ENCODE measurements around the gene IPO4. TPM values are rescaled to one million over a fixed set of nuclear protein-coding genes. Genes with fewer than 3 reads are reported as not detected.
A peak's percentile ranks its signal among the peaks of the same experiment; 100 is the strongest.

IPO4 gene
- total and polyA plus RNA-seq, 2 of the 13 experiments (the other 11 are each of a cell fraction or from before 2014, with no cell fraction given), result 39.0 to 179 TPM

DNA sequence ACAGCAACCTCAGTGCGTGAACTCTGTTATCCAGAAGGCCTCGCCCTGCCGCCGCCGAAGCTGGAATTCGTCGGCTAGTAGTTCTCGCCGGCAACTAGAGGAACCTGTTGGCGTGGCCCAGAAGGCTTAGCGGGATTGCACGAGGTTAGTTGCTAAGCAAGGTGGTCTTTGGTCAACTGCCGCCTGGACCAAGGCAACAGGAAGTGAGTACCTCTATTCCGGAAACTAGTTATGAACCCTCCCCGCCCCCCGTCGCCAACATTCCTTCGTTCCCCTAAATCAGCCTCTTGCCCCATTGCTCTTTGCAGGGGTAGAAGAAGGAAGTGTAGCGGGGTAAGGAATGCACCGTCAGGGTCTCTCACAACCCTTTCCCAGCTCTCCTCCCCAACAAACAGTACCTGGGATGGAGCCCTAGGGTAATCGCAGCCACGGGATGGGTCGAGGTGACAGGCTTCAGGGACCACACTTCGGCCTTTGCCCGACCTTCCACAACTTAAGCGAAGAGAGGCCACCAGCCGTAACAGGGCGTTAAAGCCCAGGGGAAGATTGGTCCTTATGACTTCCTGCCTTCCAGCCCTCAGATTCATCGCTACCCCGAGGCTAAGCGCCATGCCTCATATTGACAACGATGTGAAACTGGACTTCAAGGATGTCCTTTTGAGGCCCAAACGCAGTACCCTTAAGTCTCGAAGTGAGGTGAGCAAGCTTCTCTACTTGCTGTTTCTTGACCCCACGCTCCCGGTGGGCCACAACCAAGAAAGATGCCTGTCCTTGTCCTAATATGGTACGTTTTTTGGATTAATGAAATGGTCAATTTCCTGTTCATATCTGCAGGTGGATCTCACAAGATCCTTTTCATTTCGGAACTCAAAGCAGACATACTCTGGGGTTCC, 44.3 kb upstream of the IPO4 start, which contains the start of gene GMPR2 (continued):
- TF ChIP-seq TBP (CRISPR knock-in tag; IDR thresholded peaks at IDR 0.05) (no peak; the same call in 1 of the 2 replicates), PRDM10 (CRISPR knock-in tag; IDR thresholded peaks at IDR 0.05; ENCODE audit: low read depth) (no peak; the same call in 1 of the 2 replicates), TOE1 (CRISPR knock-in tag; IDR thresholded peaks at IDR 0.05) (no peak), SIN3A (IDR thresholded peaks at IDR 0.05; ENCODE audit: borderline replicate concordance, low read depth, low read length) (no peak), MAFK (conservative IDR thresholded peaks at IDR 0.05 in 1 of 2, IDR thresholded peaks at IDR 0.05 in 1 of 2; ENCODE audit: low read length in 2 of 2) (no peak), NFE2L2 (IDR thresholded peaks at IDR 0.05; ENCODE audit: low read length) (no peak), RCOR2 (CRISPR knock-in tag; IDR thresholded peaks at IDR 0.05) (no peak), CENPT (CRISPR knock-in tag; IDR thresholded peaks at IDR 0.05; ENCODE audit: low read depth) (peak; percentile 77; the same call in 1 of the 2 replicates), GATA4 (IDR thresholded peaks at IDR 0.05; ENCODE audit: borderline replicate concordance, low read depth) (peak; percentile 39; the same call in 1 of the 2 replicates), FOXO4 (CRISPR knock-in tag; conservative IDR thresholded peaks at IDR 0.05) (no peak)
- TF ChIP-seq, protein P1, sequence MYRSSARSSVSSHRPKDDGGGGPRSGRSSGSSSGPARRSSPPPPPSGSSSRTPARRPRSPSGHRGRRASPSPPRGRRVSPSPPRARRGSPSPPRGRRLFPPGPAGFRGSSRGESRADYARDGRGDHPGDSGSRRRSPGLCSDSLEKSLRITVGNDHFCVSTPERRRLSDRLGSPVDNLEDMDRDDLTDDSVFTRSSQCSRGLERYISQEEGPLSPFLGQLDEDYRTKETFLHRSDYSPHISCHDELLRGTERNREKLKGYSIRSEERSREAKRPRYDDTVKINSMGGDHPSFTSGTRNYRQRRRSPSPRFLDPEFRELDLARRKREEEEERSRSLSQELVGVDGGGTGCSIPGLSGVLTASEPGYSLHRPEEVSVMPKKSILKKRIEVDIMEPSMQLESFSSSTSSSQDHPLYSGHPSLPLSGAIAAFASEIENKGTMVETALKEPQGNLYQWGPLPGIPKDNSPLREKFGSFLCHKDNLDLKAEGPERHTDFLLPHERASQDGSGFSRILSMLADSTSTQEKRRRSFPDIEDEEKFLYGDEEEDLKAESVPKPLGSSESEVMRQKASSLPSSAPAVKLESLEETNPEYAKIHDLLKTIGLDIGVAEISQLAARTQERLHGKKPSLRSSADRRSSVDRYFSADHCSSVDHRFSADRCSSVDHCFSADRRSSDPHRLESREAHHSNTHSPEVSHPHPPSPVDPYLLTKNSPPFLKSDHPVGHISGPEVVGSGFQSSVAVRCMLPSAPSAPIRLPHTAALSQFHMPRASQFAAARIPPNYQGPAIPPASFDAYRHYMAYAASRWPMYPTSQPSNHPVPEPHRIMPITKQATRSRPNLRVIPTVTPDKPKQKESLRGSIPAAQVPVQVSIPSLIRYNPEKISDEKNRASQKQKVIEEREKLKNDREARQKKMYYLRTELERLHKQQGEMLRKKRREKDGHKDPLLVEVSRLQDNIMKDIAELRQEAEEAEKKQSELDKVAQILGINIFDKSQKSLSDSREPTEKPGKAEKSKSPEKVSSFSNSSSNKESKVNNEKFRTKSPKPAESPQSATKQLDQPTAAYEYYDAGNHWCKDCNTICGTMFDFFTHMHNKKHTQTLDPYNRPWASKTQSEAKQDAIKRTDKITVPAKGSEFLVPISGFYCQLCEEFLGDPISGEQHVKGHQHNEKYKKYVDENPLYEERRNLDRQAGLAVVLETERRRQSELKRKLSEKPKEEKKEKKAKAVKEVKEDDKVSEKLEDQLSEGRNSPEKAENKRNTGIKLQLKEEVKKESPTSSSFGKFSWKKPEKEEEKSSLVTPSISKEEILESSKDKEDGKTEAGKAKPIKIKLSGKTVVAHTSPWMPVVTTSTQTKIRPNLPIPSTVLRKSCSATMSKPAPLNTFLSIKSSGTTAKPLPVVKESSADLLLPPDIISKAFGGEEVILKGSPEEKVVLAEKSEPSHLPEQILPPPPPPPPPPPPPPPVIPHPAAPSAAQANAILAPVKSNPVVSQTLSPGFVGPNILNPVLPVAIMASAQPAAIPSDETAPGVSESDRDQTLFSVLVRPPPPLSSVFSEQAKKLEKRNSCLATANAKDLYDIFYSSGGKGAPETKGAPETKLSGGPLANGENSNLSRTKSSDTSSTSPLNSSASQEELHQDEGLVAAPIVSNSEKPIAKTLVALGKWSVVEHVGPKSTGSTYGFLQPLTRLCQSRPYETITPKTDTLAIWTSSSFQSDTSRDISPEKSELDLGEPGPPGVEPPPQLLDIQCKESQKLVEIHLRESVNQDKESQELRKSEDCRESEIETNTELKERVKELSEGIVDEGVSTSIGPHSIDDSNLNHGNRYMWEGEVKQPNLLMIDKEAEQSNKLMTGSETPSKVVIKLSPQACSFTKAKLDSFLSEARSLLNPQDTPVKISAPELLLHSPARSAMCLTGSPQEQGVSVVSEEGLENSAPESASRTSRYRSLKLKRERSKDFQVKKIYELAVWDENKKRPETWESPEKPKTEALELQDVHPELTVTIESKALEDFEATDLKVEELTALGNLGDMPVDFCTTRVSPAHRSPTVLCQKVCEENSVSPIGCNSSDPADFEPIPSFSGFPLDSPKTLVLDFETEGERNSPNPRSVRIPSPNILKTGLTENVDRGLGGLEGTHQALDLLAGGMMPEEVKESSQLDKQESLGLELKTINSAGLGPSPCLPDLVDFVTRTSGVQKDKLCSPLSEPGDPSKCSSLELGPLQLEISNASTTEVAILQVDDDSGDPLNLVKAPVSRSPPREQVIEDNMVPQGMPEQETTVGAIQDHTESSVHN (CRISPR knock-in tag; IDR thresholded peaks at IDR 0.05), result peak; percentile 41; the same call in 1 of the 2 replicates

Measured in HepG2 (cell line).